ENCODE results near the gene IFNLR1. TPM values are rescaled to one million over a fixed set of nuclear protein-coding genes. Genes with fewer than 3 reads are reported as not detected.

Gene IFNLR1
- polyA plus RNA-seq, 1 donor (not counting 4 experiments of a cell fraction or from before 2014, with no cell fraction given), result 3.4 TPM

DNA sequence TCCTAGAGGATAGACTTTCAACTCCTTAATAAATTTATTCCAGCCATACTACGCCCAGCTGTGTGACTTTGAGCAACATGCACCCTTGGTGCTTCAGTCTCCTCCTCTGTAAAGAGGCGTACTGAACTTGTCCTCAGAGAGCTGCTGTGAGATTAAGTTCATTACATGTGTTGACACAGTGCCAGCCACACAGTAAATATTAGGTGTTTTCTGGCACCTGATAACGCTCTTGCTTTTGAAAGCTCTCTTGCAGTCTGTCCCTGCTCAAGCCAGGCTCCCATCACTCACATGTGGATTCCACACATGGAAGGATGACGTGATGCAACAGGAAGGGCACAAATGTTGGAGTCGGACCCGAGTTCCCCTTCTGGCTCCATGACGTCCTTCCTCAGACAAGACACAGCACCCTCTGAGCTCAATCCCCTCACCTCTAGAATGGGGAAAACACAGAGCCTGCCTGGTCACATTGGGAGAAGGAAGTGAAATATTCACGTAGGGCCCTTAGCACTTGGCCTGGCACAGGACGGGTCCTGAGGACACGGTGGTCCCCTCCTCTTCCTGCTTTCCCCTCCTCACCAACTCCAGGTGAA is 7.7 kb downstream of the IFNLR1 start:
- dilution Hi-C loops (cut with MboI; ENCODE audit: extremely low pct_ligation_motif_present, low sequenced_read_pairs), result no loop called here
- TF ChIP-seq CTCF (optimal IDR thresholded peaks at IDR 0.05 in 1 of 3, IDR thresholded peaks at IDR 0.05 in 1 of 3, conservative IDR thresholded peaks at IDR 0.05 in 1 of 3; ENCODE audit: extremely low read depth in 1 of 3, insufficient read depth in 2 of 3, low read length in 3 of 3) (no peak), EZH2 (IDR thresholded peaks at IDR 0.05; ENCODE audit: low read length) (no peak)
- H3K9me3 ChIP-seq (ENCODE audit: control insufficient read depth, low read depth, low read length), result no peaks in the 10 kb centered on the region
- H3K79me2 ChIP-seq (ENCODE audit: control insufficient read depth, insufficient read depth, low read length), result no peaks in the 10 kb centered on the region
- H3K27me3 ChIP-seq (ENCODE audit: control insufficient read depth, extremely low read depth, insufficient read depth, low read length), result no peaks in the 10 kb centered on the region
- DNase-seq (ENCODE audit: low read depth, low spot score), result no peak
- no peak for FAIRE-seq
- H3K27ac ChIP-seq (ENCODE audit: control insufficient read depth, insufficient read depth, low read length), result no peak overlapping the region
- no peak overlapping the region for H3K9ac ChIP-seq (ENCODE audit: control insufficient read depth, extremely low read depth, insufficient read depth, low read length)
- H2AFZ ChIP-seq (ENCODE audit: control insufficient read depth, low read length), result no peak overlapping the region
- no peak overlapping the region for H3K4me2 ChIP-seq (ENCODE audit: control insufficient read depth, extremely low read depth, insufficient read depth, low read depth, low read length)
- no peaks in the 10 kb centered on the region for H4K20me1 ChIP-seq (ENCODE audit: control insufficient read depth, extremely low read depth, insufficient read depth, low read length)
- H3K36me3 ChIP-seq (ENCODE audit: control insufficient read depth in 2 of 2, extremely low read depth in 1 of 2, insufficient read depth in 2 of 2, low read length in 2 of 2), result peaks cover 0 to 2% of the 10 kb centered on the region in 2 experiments
- peaks cover 8% of the 10 kb centered on the region for H3K4me1 ChIP-seq (ENCODE audit: control insufficient read depth, extremely low read depth, insufficient read depth, low read length)
- no peak overlapping the region for H3K4me3 ChIP-seq (ENCODE audit: control insufficient read depth in 2 of 3, extremely low read depth in 1 of 3, insufficient read depth in 2 of 3, low read depth in 1 of 3, low read length in 3 of 3)
- peaks cover 2% of the 10 kb centered on the region for H3K9me1 ChIP-seq (ENCODE audit: control insufficient read depth, extremely low read depth, insufficient read depth, low read length)

- Histone ChIP-seq H3K9me3 (ENCODE audit: control insufficient read depth, low read depth, low read length) (no peaks in the 10 kb centered on the region), H3K4me2 (ENCODE audit: control insufficient read depth, extremely low read depth, insufficient read depth, low read depth, low read length) (no peak overlapping the region), H3K9ac (ENCODE audit: control insufficient read depth, extremely low read depth, insufficient read depth, low read length) (no peak overlapping the region), H4K20me1 (ENCODE audit: control insufficient read depth, extremely low read depth, insufficient read depth, low read length) (no peaks in the 10 kb centered on the region), H2AFZ (ENCODE audit: control insufficient read depth, low read length) (no peak overlapping the region), H3K4me1 (ENCODE audit: control insufficient read depth, extremely low read depth, insufficient read depth, low read length) (peaks cover 8% of the 10 kb centered on the region), H3K27me3 (ENCODE audit: control insufficient read depth, extremely low read depth, insufficient read depth, low read length) (no peaks in the 10 kb centered on the region), H3K36me3 (ENCODE audit: control insufficient read depth in 2 of 2, extremely low read depth in 1 of 2, insufficient read depth in 2 of 2, low read length in 2 of 2) (peaks cover 0 to 2% of the 10 kb centered on the region in 2 experiments), H3K4me3 (ENCODE audit: control insufficient read depth in 2 of 3, extremely low read depth in 1 of 3, insufficient read depth in 2 of 3, low read depth in 1 of 3, low read length in 3 of 3) (no peak overlapping the region), H3K27ac (ENCODE audit: control insufficient read depth, insufficient read depth, low read length) (no peak overlapping the region), H3K9me1 (ENCODE audit: control insufficient read depth, extremely low read depth, insufficient read depth, low read length) (peaks cover 2% of the 10 kb centered on the region), H3K79me2 (ENCODE audit: control insufficient read depth, insufficient read depth, low read length) (no peaks in the 10 kb centered on the region)
- no peak for DNase-seq (ENCODE audit: low read depth, low spot score)
- FAIRE-seq, result no peak
- no peak for TF ChIP-seq CTCF (optimal IDR thresholded peaks at IDR 0.05 in 1 of 3, IDR thresholded peaks at IDR 0.05 in 1 of 3, conservative IDR thresholded peaks at IDR 0.05 in 1 of 3; ENCODE audit: extremely low read depth in 1 of 3, insufficient read depth in 2 of 3, low read length in 3 of 3)
- TF ChIP-seq EZH2 (IDR thresholded peaks at IDR 0.05; ENCODE audit: low read length), result no peak
- dilution Hi-C loops (cut with MboI; ENCODE audit: extremely low pct_ligation_motif_present, low sequenced_read_pairs), result no loop called here
These were observed 8.7 kb downstream of the IFNLR1 start for GRCh38 chr1:24178407-24178806.
